ENCODE measurements around the gene LHX6. TPM values are rescaled to one million over a fixed set of nuclear protein-coding genes. Genes with fewer than 3 reads are reported as not detected.

The LHX6 gene
- under 0.01 TPM in 1 of 2 replicates, not detected in the other for total RNA-seq

DNA sequence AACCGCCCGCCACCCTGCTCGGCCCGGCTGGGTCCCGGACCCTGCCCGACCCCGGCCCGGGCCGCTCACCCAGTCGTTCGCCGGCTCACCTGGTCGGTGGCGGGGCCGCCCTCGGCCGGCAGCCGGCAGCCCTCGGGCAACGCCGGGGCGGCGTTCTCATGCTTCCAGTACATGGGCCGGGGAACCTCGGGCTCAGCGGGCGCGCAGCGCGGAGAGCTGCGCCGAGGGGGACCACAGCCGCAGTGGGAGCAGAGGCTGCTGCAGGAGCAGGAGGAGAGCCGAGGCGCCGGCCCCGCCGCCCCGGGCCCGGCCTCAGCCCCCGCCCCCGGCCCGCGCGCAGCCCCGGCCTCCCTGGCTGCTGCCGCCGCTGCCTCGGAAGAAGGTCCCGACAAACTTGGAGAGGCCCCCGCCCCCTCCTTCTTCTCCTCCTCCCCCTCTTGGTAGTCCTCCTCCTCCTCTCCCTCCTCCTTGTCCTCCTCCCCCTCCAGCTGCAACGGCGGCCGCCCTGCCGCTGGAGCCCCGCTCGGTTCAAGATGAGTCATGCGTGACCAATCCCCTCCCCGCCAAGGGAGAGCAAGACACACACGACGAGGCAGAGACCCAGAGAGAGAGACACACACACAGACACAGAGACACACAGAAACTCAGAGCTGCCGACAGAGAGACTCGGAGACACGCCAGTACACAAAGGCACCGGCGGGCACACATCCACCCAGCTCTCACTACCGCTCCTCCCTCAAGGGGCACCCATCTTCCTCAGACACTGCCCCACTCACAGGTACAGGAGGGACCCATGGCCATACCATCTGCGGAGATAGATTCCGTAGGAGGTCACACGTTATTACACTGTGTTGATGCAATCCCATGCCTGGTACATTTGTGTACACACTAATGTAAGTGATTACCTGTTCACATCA is at the start of gene LHX6:
TSS of gene LHX6 (minus strand) at position 390 of the 917 bp plus-strand sequence. CDS start at position 173, 217 bp downstream.

DNA sequence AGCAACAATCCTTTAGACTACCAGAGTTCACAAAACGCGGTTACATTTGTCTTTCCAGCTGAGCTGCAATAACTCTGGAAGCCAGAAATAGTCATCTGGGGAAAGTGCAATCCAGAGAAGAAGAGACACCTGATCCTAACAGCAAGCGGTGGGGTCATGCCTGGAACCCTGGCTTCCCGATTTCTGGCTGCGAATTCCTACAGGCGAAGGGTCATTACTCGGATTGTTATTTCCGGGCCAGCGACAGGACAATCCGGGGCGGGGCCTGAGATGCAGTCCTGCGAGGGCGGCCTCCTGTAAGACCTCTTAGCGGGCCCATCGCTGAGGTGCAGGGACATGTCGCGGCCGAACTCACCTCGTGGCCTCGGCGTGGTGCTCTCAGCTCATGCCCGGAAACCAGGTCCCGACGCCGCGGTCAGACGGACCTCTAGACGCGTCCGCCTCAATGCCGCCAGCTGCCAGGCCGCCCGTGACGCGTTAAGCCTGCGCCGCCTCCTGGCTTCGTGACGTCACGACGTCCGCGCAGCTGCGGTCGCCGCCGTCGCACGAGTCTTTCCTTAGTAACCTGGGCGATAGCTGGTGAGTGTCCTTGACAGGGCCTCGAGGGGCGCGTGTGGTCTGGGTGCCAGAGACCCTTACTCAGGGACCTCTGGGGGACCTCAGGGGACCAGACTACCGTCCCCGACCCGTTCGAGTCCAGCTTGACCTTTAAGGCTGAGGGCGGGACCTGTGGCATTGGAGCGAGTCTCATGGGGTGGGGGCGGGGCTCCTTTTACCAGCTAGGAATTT is 35.8 kb upstream of the LHX6 start, which contains the start of the genes MRRF and RBM18:
TSS of gene MRRF (plus strand) at position 523 of the 789 bp plus-strand sequence. CDS start 6,010 bp downstream, outside the sequence.
TSS of gene RBM18 (minus strand) at position 481 of the 789 bp plus-strand sequence. CDS start 3,348 bp downstream, outside the sequence.

DNA sequence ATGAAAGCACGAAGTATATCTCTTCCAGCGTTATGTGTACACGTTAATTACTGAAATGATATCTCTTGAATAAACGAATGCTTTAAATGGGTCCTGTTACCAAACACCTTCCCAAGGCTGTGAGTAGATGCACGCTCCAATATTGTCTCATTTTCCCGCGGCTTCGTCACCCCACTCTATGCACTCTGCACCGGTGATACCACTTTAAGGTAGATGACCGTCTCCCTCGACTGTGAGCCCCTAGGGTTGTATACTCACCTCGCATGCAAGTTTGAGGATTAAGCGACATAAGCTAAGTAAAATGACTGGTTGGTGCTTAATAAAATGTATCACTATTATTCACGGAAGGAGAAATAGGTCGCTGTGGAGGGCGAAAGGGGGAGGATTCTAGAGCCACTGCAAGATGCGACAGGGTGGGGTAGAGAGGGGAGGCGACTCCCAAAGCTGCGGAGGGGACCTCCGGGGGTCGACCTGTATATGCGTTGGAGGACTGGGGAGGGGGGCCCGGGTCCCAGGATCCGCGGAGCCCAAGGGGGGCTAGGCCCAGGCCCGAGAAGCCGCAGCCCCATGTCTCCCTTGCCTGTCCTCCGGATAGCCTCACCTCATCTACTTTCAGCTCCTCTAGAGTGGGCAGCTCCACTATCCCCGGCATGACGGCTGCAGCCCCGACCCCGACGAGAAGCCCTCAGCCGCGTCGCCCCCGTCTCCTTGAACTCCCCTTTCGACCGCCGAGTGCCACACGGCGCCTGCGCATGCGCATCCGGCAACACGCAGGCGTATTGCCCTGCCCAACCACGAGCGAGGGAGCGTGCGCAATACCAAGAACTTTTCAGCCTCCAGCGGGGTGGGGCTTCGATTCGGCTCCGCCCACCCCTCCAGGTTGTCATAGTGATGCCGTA is 69.5 kb downstream of the LHX6 start, which contains the start of the genes MORN5 and NDUFA8:
TSS of gene MORN5 (plus strand) at position 883 of the 899 bp plus-strand sequence. CDS start 65 bp downstream, outside the sequence.
TSS of gene NDUFA8 (minus strand) at position 754 of the 899 bp plus-strand sequence. CDS start at position 652, 102 bp downstream.

Other genes starting within 250 kb of the LHX6 start
- gene TTLL11, start 135.6 kb downstream of the LHX6 start, total RNA-seq, result 5.5 and 7.7 TPM in 2 replicates
- gene NDUFA8, start 69.2 kb downstream of the LHX6 start, total RNA-seq, result 20.5 and 21.7 TPM in 2 replicates
- gene MORN5, start 69.0 kb downstream of the LHX6 start, total RNA-seq, result not detected in 2 replicates
- 6.2 and 6.8 TPM in 2 replicates for gene RBM18, start 35.9 kb upstream of the LHX6 start, total RNA-seq
- 42.6 and 44.0 TPM in 2 replicates for gene MRRF, start 35.9 kb upstream of the LHX6 start, total RNA-seq
- gene PTGS1, start 142.1 kb upstream of the LHX6 start, total RNA-seq, result 39.9 and 83.0 TPM in 2 replicates
- gene OR1J1, start 249.0 kb upstream of the LHX6 start, total RNA-seq, result not detected in 2 replicates

All from subcutaneous preadipocyte (primary cell).